ENCODE results near the gene CELA1. TPM values are rescaled to one million over a fixed set of nuclear protein-coding genes. Genes with fewer than 3 reads are reported as not detected.

CELA1 gene
- polyA plus RNA-seq, 1 donor from 2014 or later = not detected

DNA sequence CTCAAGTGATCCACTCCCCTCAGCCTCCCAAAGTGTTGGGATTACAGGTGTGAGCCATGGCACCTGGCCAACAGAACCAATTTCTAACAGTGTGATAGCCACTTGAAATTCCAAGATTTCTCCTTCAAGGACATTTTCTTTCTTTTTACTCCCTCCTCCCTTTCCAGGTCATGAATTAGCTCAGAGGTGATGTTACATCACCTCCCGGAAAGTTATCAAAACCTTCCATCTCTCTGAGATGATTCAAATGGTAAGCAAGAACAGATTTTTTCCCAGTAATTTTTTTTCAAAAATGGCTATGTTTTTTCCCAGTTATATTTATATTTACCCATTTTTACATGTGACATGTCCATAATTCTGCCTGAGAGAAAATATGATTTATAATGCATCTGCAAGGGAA lies 60.6 kb downstream of the CELA1 start:
- Histone ChIP-seq H2AFZ (ENCODE audit: low read depth, low read length) (no peak overlapping the region), H3K27ac (ENCODE audit: low read length) (no peak overlapping the region), H3K9me2 (ENCODE audit: insufficient read depth, low read length) (no peaks in the 10 kb centered on the region), H3K36me3 (ENCODE audit: insufficient read depth, low read length) (no peaks in the 10 kb centered on the region), H3K4me3 (ENCODE audit: low read length) (no peak overlapping the region), H3K9ac (ENCODE audit: low read length) (no peak overlapping the region), H3K79me2 (replicated peaks; ENCODE audit: insufficient read depth, low read length) (no peaks in the 10 kb centered on the region), H3F3A (ENCODE audit: insufficient read depth, low read length, poor library complexity, severe bottlenecking) (no peaks in the 10 kb centered on the region), H3K9me3 (ENCODE audit: low read length) (no peaks in the 10 kb centered on the region), H4K20me1 (ENCODE audit: insufficient read depth) (no peaks in the 10 kb centered on the region), H3K4me2 (ENCODE audit: low read length) (no peak overlapping the region), H3K27me3 (ENCODE audit: insufficient read depth, low read depth, low read length) (no peaks in the 10 kb centered on the region)
- TF ChIP-seq RAD21 (conservative IDR thresholded peaks at IDR 0.05) (no peak), CTCF (IDR thresholded peaks at IDR 0.05; ENCODE audit: poor library complexity, severe bottlenecking) (no peak), MXI1 (conservative IDR thresholded peaks at IDR 0.05; ENCODE audit: poor library complexity, severe bottlenecking) (no peak), TAF1 (IDR thresholded peaks at IDR 0.05; ENCODE audit: low read depth) (no peak), POLR2AphosphoS5 (IDR thresholded peaks at IDR 0.05) (no peak), EZH2 (IDR thresholded peaks at IDR 0.05; ENCODE audit: borderline replicate concordance, insufficient read depth, low read length, poor library complexity, severe bottlenecking) (no peak), SMC3 (conservative IDR thresholded peaks at IDR 0.05; ENCODE audit: poor library complexity) (no peak), EP300 (conservative IDR thresholded peaks at IDR 0.05; ENCODE audit: poor library complexity, severe bottlenecking) (no peak)
- TF ChIP-seq, protein P1, sequence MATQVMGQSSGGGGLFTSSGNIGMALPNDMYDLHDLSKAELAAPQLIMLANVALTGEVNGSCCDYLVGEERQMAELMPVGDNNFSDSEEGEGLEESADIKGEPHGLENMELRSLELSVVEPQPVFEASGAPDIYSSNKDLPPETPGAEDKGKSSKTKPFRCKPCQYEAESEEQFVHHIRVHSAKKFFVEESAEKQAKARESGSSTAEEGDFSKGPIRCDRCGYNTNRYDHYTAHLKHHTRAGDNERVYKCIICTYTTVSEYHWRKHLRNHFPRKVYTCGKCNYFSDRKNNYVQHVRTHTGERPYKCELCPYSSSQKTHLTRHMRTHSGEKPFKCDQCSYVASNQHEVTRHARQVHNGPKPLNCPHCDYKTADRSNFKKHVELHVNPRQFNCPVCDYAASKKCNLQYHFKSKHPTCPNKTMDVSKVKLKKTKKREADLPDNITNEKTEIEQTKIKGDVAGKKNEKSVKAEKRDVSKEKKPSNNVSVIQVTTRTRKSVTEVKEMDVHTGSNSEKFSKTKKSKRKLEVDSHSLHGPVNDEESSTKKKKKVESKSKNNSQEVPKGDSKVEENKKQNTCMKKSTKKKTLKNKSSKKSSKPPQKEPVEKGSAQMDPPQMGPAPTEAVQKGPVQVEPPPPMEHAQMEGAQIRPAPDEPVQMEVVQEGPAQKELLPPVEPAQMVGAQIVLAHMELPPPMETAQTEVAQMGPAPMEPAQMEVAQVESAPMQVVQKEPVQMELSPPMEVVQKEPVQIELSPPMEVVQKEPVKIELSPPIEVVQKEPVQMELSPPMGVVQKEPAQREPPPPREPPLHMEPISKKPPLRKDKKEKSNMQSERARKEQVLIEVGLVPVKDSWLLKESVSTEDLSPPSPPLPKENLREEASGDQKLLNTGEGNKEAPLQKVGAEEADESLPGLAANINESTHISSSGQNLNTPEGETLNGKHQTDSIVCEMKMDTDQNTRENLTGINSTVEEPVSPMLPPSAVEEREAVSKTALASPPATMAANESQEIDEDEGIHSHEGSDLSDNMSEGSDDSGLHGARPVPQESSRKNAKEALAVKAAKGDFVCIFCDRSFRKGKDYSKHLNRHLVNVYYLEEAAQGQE (IDR thresholded peaks at IDR 0.05; ENCODE audit: borderline replicate concordance) = no peak

- H2AFZ ChIP-seq (ENCODE audit: low read depth, low read length) = no peak overlapping the region
- H3K4me2 ChIP-seq (ENCODE audit: low read length) = no peak overlapping the region
- no peaks in the 10 kb centered on the region for H3K9me3 ChIP-seq (ENCODE audit: low read length)
- H3K36me3 ChIP-seq (ENCODE audit: insufficient read depth, low read length) = no peaks in the 10 kb centered on the region
- no peaks in the 10 kb centered on the region for H3F3A ChIP-seq (ENCODE audit: insufficient read depth, low read length, poor library complexity, severe bottlenecking)
- no peak overlapping the region for H3K4me3 ChIP-seq (ENCODE audit: low read length)
- TF ChIP-seq, protein P1 (IDR thresholded peaks at IDR 0.05; ENCODE audit: borderline replicate concordance) = no peak
- TF ChIP-seq EP300 (conservative IDR thresholded peaks at IDR 0.05; ENCODE audit: poor library complexity, severe bottlenecking) (no peak), RAD21 (conservative IDR thresholded peaks at IDR 0.05) (no peak), POLR2AphosphoS5 (IDR thresholded peaks at IDR 0.05) (no peak), TAF1 (IDR thresholded peaks at IDR 0.05; ENCODE audit: low read depth) (no peak), SMC3 (conservative IDR thresholded peaks at IDR 0.05; ENCODE audit: poor library complexity) (no peak), MXI1 (conservative IDR thresholded peaks at IDR 0.05; ENCODE audit: poor library complexity, severe bottlenecking) (no peak)
- H3K79me2 ChIP-seq (replicated peaks; ENCODE audit: insufficient read depth, low read length) = no peaks in the 10 kb centered on the region
- H3K9ac ChIP-seq (ENCODE audit: low read length) = no peak overlapping the region
- H4K20me1 ChIP-seq (ENCODE audit: insufficient read depth) = no peaks in the 10 kb centered on the region
- no peaks in the 10 kb centered on the region for H3K27me3 ChIP-seq (ENCODE audit: insufficient read depth, low read depth, low read length)
- H3K27ac ChIP-seq (ENCODE audit: low read length) = no peak overlapping the region
- no peaks in the 10 kb centered on the region for H3K9me2 ChIP-seq (ENCODE audit: insufficient read depth, low read length)
Measured at GRCh38 chr12:51281202-51281924, 65.1 kb downstream of the CELA1 start.
